HG02798 (cell line): ENCODE data around the gene DAPK1.

ENCODE experiments used
- ATAC-seq: cut with Tn5 transposase; IDR thresholded peaks from one replicate; pipeline ENCODE4 v1.9.1; 2021; ENCODE audit warnings: mild to moderate bottlenecking; ENCODE audit not compliant: unreplicated experiment, poor library complexity

DAPK1 gene

DNA sequence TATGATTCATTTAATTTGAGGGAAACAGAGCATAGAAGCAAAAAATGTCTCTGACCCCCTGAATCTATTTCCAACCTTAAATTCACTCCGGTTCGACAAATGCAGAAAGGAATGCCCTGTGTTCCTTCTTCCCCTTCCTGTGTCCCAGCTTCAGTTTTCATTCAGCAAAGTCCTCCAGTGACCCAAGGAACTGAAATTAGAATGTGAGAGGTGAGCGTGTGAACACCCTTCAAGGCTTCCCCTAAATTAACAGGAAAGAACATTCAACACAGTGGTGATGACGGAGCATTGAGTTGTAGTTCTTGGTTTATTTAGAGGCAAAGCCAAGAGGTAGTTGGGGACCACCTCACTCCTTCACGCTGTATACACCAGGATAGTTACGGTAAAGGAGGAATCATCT, 130.7 kb downstream of the DAPK1 start:
- ATAC-seq, result no peak

DNA sequence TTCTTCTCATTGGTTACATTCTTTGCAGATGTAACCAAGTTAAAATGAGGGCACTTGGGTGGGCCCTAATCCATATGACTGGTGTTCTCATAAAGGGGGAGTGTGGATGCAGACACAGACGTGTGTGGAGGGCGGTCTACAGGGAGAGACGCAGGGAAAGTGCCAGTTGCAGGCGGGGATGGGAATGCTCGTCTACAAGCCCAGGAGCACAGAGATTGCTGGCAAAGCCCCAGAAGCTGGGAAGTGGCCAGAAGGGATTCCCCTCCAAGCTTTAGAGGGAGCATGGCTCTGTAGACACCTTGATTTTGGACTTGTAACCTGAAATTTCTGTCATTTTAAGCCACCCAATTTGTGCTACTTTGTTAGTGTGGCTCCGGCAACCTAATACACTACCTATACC, 131.4 kb downstream of the DAPK1 start:
- ATAC-seq, result no peak

DNA sequence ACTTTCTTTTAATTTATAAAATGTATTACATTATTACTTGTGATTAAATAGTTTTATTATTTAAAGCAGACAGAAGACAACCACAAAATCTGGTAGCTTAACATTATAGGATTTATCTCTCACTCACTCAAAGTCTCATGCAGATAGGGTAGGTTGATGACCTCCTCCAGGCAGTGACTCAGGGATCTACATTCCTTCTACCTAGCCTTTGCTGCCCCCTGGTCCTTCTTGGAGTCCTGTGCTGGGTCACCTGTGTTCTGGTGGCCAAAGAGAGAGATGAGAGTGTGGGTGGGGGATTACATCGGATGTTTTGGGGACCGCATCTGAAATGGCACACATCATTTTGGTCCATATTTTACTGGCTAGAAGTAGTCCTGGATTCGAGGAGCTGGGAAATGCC, 132.6 kb downstream of the DAPK1 start:
- ATAC-seq, result no peak

DNA sequence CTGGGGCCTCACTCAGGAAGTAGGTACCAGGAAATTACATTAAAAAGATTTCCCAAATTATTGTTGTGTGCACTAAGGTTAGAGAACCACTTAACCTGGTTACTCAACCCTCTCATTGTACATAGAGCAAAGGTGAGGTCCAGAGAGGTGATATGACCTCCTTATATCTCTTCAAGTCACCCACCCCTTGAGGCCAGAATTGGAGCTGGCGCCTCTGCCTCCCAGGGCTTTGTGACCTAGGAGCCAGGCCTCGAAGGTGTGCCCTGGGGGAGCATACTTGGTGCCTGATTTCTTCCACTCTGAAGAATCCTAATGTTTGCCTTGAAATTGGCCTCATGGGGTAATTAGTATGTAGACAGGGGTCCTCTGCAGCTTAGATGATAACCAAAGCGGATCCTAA, 133.2 kb downstream of the DAPK1 start:
- ATAC-seq, result no peak

DNA sequence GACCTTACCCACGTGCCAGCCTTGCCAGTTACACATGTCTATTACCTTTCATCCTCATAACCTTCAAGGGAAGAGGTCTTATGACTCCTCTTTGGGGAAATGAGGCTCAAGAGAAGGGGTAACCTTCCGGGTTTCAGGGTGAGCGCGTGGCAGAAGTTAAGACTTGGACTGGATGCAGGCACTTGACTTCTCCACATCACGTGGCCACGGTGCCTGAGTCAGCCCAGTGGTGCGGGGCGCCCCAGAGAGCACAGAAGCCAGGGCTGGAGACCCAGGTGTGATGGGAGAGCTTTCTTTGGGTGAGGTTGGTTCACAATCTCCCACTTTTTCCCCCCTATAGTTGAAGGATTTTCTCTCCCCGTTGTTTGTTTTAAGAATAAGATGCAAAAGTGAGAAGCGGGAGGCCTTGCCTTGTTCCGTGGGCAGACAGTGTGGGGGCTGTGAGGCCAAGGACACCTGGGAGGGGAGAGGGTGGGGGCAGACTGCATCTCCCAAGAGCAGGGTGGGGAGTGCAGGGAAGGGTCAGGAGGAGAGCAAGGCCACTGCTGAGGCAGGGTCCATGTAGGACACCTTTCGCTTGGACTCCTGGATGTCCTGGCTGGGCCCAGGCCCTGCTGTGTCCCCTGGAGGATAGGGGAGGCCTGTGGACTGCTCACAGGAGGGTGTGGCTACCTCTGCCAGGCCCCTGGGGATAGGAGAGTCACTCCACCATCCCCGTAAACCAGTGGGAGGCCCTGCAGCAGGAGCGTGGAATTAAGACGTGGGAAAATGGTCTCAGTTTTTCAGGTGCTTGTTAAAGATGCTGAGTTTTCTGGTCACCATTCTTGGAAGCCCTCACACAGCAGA, 138.2 kb downstream of the DAPK1 start:
- ATAC-seq, result no peak

DNA sequence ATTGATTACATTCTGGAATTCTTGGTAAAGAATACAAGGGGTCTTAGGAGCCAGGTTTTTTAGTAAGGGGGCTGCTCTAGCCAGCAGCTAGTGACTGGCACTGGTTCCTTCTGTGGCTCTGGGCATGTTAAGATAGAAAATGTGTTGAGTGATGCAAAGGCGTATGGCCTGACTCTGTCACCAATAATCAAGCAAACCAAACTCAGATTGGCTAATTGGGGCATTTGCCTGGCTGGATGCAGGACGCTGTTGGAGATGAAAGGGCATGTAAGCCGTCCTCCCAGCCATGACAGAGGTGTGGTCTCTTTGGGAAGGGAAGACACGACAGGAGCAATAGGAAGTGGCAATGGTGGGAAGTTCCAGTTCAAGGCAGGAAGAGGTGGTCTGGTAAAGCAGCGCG, 140.6 kb downstream of the DAPK1 start:
- ATAC-seq, result no peak

DNA sequence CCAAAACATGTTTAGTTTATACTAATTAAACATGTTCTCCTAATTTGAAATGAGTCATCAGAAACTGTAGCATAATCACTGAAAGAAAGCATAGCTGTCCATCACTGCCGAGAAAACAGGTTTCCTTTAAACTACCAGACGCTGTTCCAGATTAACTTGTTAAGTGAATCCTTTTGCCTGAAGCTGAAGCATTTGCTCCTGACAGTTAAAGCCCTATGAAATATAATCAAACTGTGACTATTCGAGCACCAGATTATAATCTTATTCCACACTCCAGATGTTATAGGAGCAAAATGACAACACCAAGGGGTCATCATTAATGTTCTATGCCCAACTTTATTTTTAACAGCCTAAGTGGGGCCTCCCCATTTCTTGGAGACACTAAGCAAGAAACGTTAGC, 142.3 kb downstream of the DAPK1 start:
- no peak for ATAC-seq

DNA sequence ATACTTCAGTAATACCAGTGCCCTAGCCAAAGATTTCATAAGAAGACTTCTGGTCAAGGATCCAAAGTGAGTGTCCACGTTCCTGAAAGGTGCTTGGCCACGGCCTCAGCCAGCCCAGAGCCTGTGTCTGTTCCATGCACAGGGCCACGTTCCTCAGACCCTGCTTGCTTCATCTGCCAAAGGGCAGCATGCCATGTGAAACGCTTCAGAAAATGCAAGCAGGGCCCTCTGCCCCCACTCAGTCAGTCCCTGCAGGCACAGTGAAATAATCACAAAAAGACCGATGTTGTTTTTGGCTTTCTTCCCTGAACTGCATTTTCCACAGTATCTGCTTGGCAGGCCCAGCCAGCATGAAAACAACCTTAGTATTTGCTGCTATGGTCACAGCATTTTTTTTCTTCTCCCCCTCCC, 142.7 kb downstream of the DAPK1 start:
- no peak for ATAC-seq

DNA sequence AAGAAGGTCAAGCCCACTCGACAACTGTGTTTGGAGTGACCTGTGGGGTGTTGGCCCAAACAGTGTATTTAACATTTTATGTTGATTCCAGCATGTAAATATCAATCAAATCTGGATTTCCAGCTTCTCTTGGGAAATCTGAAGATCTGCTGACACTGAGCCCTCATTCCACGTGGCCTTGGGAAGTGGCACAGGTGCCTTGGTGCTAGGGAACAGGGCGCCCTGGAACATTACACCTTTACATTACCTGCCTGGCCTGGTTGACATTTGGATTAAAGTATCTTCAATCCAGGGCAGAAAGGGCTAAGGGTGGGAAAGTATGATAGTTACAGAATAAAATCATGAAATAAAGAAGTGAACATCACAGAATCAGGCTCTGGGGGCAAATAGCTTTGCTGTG, 143.4 kb downstream of the DAPK1 start:
- no peak for ATAC-seq

DNA sequence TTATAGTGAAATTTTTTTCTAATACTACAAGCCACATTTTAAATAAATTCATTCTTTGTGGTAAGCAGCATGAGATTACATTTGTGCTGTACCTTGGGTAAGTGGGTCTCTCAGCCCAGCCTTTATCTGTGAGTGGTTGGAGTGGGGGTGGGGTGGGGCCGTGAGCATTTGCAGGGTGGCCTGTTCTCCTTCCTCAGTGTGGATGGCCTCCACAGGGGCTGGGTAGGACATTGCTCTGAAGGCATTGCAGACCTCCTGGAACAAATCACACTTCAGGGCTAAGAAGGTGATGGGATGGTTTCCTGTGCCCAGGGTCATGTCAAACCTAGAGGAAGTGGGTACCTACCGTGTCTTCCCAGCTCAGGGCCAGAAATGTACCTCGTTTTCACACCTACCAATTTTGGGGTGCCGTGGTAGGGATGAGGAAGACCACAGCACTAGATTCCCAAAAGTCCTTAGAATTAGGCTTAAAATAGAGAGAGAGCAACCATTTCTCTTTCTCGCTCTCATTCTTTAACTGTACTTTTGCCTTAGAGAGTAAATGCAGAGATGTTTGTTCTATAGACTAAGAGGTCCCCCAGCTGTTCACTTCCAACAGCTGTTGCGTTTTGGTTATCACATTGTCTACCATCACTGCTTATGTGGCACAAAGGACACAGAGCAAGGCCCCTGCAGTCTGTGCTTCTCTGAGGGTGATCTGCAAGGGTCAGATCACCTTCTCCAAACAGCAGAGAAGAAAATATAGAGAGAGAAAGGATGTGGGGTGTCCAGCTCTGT, 144.9 kb downstream of the DAPK1 start:
- ATAC-seq, result no peak

DNA sequence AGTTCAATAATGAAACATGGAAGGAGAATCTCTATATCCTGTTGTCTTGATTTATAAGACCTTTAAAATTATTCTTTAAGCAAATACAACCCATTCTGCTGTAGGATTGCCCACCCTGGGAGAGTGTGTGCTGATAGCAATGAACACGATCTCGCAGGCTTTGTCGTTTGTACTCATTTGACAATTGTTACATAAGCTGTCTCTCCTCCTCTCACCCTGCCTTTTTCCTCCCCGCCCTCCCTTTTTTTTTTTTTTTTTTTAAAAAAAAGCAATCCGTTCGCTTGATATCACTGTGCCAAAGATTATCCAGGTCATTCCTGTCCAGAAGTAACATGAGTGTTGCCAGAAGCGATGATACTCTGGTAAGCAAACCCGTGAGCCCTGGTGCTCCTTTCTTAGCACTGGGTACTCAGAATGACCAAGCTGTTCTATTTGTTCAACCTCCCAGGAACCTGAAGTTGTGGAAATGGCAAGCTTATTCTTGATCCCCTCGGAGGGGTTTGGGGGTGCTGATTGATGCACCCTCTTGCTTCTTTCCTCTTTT, 145.5 kb downstream of the DAPK1 start:
- no peak for ATAC-seq

DNA sequence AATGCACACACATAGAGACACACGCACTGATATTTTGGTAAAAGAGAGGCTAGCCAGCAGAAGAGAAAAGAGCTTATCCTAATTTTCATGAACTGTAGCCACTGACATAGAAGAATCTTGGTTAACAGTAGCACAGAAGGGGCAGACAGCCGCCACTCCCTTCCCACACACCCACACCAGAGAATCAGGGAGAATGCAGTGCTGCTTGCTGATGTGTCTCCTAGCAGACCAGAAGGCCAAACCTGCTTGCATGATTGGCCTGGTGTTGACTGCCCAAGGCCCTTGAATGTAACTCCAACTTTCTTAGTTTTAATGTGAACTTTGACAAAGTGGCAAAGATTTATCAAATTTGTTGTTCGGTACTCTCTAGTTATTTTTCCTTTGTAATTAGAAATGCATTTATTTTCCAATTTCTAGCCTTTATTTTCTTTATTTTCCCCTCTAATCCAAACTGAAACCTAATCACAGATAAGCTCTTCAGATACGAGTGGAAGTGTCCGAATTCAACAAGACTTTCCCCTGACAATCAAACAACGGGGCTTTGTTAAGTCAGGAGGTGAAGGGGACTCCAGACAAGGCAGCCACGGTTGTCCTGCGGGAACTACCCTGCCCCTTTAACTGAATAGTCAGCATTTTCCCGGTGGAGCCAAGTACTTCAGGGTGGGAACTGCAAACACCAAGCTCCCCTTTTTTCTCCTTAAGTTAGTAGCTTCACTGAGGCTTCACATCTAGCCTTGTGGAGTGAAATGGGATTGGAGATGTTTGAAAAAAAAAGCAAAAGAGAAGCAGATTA, 146.3 kb downstream of the DAPK1 start:
- no peak for ATAC-seq

DNA sequence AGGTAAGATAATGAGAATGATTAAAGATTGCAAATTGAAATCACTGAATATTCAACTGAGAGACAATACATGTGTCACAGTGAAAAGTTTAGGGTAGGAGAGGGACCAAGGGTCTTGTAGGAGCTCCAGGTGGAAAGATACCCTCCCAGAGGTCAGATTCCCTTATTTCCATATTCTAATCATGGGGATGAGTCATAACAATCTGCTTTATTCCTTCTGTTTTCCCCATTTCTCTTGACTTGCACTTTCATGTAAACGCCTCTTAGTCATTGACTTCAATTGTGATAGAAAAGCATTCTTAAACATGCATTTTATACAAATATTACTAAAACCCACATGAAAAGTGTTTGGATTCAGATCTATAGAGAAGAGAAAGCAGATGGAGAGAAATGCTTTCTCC, 147.0 kb downstream of the DAPK1 start:
- no peak for ATAC-seq

DNA sequence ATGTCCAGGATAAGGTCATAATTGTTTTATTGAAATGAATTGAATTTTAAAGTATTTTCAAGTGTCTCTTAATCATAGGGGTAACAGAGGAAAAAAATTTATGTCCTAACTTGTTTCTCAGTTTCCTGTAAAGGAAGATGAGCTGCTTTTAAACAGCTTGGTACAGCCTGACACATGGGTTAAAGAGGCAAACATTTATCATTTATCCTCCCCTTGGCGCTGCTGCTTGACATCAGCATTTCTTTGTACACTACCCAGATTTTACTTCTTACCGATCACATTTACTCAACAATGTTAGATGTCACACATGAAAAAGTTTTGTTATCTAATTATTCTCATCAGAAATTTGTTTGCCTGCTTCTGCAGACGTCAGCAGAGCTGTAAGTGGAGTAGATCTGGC, 148.9 kb downstream of the DAPK1 start:
- no peak for ATAC-seq

DNA sequence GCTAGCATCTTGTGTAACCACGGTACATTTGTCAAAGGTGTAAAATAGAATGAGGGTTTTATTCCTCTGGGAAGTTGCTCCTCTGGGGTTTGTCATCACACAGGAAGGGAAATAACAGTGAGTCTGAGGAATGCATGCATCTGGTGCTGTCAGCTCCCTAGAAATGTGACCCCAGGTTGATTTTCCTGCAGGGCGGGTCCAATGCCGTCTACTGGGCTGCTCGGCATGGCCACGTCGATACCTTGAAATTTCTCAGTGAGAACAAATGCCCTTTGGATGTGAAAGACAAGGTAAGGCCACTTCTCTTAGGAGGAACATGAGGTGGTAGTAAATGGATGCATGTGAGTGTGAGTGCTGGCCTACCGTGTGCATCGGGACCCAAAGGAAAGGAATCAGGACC, 149.4 kb downstream of the DAPK1 start:
- ATAC-seq, result no peak

DNA sequence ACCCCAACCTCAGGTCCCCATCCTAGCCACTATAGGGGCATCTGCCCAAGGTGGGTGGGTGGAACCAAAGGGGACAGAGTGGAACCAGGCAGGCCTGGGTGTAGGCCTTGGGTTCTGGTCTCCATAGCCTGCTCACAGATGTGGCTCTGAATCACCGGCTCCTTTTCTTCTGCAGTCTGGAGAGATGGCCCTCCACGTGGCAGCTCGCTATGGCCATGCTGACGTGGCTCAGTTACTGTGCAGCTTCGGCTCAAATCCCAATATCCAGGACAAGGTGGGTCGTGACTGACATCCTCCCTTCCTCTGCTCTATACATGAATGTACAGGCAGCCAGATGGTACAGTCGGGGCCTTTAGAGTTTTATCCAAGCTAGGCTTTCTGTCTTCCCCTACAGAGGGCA, 150.9 kb downstream of the DAPK1 start:
- no peak for ATAC-seq

DNA sequence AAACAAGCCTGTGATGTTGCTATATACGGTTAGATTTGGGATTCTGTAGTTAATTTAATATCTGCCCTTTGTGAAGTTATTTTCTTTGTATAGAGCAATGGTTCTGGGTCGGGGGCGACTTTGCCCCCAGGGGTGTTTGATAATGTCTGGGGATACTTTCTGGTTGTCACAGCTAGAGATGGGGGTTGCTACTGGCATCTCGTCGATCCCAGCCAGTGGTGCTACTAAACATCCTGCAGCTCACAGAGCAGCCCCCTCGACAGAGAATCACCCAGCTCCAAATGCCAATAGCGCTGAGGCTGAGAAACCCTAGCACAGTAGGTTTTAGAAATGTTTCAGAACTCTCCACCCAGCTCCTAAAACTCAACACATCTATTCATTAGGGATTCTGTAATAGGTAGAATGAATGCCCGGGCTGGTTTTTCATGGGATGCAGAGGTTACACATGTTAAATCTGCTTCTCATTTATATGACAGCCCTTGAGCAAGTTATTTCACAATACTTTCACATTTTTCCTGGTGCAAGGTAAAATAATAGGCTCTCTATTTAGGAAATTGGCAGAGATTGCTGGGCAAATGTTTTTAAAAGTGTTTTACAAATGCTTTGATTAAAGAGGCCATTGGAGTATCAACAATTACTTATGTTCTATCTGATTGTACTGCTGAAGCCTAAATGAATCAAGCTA, 153.1 kb downstream of the DAPK1 start:
- ATAC-seq, result no peak

DNA sequence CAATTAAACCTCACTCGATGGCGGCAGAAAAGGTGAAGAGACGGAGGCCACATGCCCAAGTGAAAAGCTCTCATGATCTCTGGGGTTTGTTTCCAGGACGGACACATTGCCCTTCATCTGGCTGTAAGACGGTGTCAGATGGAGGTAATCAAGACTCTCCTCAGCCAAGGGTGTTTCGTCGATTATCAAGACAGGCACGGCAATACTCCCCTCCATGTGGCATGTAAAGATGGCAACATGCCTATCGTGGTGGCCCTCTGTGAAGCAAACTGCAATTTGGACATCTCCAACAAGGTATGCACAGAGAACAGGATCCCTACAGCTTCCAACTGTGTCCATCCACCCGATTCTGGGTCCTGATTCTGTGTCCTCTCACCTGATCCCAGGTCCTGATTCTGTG, 153.8 kb downstream of the DAPK1 start:
- ATAC-seq, result no peak

DNA sequence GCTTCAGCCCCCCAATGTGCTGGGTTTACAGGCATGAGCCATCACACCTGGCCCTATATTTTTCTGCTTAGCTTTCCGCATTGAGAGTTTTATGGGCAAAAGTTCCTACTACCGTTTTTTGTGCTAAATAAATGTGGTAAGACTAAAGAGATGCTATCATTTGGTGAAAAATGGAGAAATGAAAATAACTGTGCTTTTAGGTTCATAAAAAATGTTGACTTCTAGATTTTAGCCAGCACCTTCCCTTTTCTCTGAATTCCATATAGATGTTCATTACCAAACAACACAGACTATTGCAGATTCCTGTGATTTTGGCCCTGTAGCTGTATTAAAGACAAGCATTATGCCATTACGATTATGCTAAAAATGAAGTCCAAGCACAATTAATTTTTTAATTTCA, 156.3 kb downstream of the DAPK1 start:
- ATAC-seq, result no peak

DNA sequence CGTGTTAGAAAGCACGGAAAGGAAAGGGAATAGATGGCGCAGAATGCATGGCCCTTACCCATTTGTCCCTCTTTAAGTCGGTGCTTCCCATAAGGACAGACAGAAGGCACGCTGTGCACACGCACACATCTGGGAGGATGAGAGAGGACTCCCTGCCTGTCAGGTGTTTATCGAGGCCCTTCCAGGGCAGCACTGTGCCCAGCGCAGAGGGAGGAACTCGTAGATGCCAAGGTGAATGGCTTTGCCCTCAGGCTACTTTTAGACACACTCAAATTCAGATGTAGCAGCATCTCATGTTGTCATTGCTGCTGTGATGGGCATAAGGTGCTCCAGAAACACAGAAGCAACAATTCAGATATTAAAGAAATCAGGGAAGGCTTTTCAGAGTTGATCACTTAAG, 158.1 kb downstream of the DAPK1 start:
- ATAC-seq, result no peak
